VCaP (cell line): ENCODE data around the gene FDXACB1.

Experiments used
- H3K27ac ChIP-seq: fragments of 450-650 bp; 2 replicates; pipeline ENCODE4 v1.5.1; 2017
- CTCF ChIP-seq: fragments of 450-650 bp; conservative IDR thresholded peaks from 2 replicates; pipeline ENCODE4 v1.5.1; 2017; ENCODE audit warnings: mild to moderate bottlenecking, moderate library complexity

Gene FDXACB1

GRCh38 chr11:111878849-111879636, at the start of gene FDXACB1, which contains the start of gene CFAP68:
TSS of gene FDXACB1 (minus strand) at chr11:111879165. CDS start at chr11:111879132, 33 bp downstream.
TSS of gene CFAP68 (plus strand) at chr11:111879541. CDS start at chr11:111879561, 20 bp downstream.
- TF ChIP-seq CTCF = peak; percentile 98
- peak within 1 kb of the TSS; percentile 87 for H3K27ac ChIP-seq

GRCh38 chr11:111926505-111927391, 47.8 kb upstream of the FDXACB1 start:
- H3K27ac ChIP-seq = peak overlapping the region; percentile 85

GRCh38 chr11:111925953-111926352, 47.0 kb upstream of the FDXACB1 start:
- no peak for TF ChIP-seq CTCF
- peak overlapping the region; percentile 85 for H3K27ac ChIP-seq

More at GRCh38 chr11:111926505-111927391, 47.8 kb upstream of the FDXACB1 start:
- TF ChIP-seq CTCF = no peak

GRCh38 chr11:111923951-111924350, 45.0 kb upstream of the FDXACB1 start:
- no peak for TF ChIP-seq CTCF
- H3K27ac ChIP-seq = peak overlapping the region; percentile 12; the same call in 1 of the 2 replicates

- no peak for TF ChIP-seq CTCF
- no peak overlapping the region for H3K27ac ChIP-seq
Observed at GRCh38 chr11:111923351-111923788, 44.4 kb upstream of the FDXACB1 start.

GRCh38 chr11:111922803-111923202, 43.8 kb upstream of the FDXACB1 start:
- H3K27ac ChIP-seq = no peak overlapping the region
- TF ChIP-seq CTCF = no peak
